ENCODE results near the gene MDK.

MDK gene

GRCh38 chr11:46380340-46381047, 975 bp upstream of the MDK start:
- H2BK5ac ChIP-seq (ENCODE audit: low read depth, low read length, poor library complexity, severe bottlenecking): no peak overlapping the region
- H2BK12ac ChIP-seq (ENCODE audit: low read length in 2 of 2): peak overlapping the region; percentile 35 to 73
- H2BK15ac ChIP-seq (ENCODE audit: low read depth, poor library complexity, severe bottlenecking): peak overlapping the region; percentile 95
- peak overlapping the region; percentile 78 for H4K8ac ChIP-seq (ENCODE audit: low read length)
- H3K27ac ChIP-seq (ENCODE audit: low read length, poor library complexity, severe bottlenecking): no peak overlapping the region
- H3K4ac ChIP-seq (ENCODE audit: low read depth in 1 of 2, low read length in 2 of 2): peak overlapping the region; percentile 94 to 98
- H3K4me1 ChIP-seq (ENCODE audit: control insufficient read depth, insufficient read depth, low read depth, low read length): peaks cover 43% of the 10 kb centered on the region
- peak overlapping the region; percentile 93 to 94 for H3K18ac ChIP-seq (ENCODE audit: low read depth in 1 of 2, low read length in 2 of 2)
- H3K9ac ChIP-seq (ENCODE audit: low read length): peak overlapping the region; percentile 78
- no peaks in the 10 kb centered on the region for H3K9me3 ChIP-seq (ENCODE audit: control insufficient read depth, low read length)
- peak overlapping the region in 1 of 2 experiments; percentile 97 for H3K23ac ChIP-seq (ENCODE audit: low read length in 2 of 2)
- peak overlapping the region; percentile 86 for H4K91ac ChIP-seq (ENCODE audit: low read length)
- H3K36me3 ChIP-seq (ENCODE audit: control insufficient read depth in 1 of 2, insufficient read depth in 2 of 2, low read depth in 1 of 2, low read length in 2 of 2): peaks cover 17 to 35% of the 10 kb centered on the region in 2 experiments
- DNase-seq: peak; percentile 67
- peaks cover 7 to 20% of the 10 kb centered on the region in 2 experiments for H3K27me3 ChIP-seq (ENCODE audit: control insufficient read depth in 1 of 2, insufficient read depth in 1 of 2, low read length in 2 of 2)
- H3K4me2 ChIP-seq (ENCODE audit: low read length, poor library complexity, severe bottlenecking): peak overlapping the region; percentile 93
- peaks cover 1% of the 10 kb centered on the region for H3K79me1 ChIP-seq (replicated peaks; ENCODE audit: low read length, poor library complexity, severe bottlenecking)
- H3K4me3 ChIP-seq (ENCODE audit: insufficient read depth in 1 of 2, low read depth in 1 of 2, low read length in 2 of 2): peak overlapping the region; percentile 57 to 77
- H2BK120ac ChIP-seq (ENCODE audit: low read depth, low read length): peak overlapping the region; percentile 92
- peak overlapping the region; percentile 73 for H2AFZ ChIP-seq (ENCODE audit: low read depth, low read length)
- peak overlapping the region; percentile 53 for H2AK5ac ChIP-seq (ENCODE audit: low read length, severe bottlenecking)
- under 1% methylated on average over 41 of the region's 45 CpGs for WGBS
- peak overlapping the region in 1 of 2 experiments; percentile 88 for H3K14ac ChIP-seq (ENCODE audit: low read length in 2 of 2)

DNA sequence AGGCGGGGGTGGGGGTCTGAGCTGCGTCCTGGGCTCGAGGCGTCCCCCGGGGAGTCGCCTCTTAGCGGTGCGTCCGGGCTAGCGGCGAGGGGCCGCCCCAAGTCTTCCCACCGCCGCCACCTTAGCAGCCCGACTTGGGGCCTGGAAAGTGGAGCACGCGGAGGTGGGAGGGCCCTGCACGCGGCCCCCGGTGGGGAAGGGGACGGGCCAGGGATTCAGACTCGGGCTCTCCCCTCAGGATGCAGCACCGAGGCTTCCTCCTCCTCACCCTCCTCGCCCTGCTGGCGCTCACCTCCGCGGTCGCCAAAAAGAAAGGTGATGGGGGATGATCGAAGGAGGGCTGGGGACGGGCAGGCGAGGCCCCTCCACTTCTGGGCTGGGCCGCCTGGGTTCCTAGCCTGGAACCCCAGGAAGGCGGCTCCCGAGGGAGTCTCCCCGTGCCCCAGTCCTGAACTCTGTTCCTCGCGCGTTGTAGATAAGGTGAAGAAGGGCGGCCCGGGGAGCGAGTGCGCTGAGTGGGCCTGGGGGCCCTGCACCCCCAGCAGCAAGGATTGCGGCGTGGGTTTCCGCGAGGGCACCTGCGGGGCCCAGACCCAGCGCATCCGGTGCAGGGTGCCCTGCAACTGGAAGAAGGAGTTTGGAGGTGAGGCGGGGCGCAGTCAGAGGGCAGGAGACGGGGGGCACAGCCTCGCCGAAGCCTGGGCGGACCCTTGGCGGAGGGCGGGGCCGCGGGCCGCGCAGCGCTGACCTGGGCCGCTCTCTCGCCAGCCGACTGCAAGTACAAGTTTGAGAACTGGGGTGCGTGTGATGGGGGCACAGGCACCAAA, 563 bp downstream of the MDK start:
- peak overlapping the region; percentile 80 for H4K91ac ChIP-seq (ENCODE audit: low read length)
- H3K4me2 ChIP-seq (ENCODE audit: low read length, poor library complexity, severe bottlenecking): peak overlapping the region; percentile 79
- H3K27me3 ChIP-seq (ENCODE audit: control insufficient read depth in 1 of 2, insufficient read depth in 1 of 2, low read length in 2 of 2): peaks cover 11 to 23% of the 10 kb centered on the region in 2 experiments
- DNase-seq: peak; percentile 46
- WGBS: under 1% methylated on average over 47 of the region's 66 CpGs
- H4K8ac ChIP-seq (ENCODE audit: low read length): peak overlapping the region; percentile 82
- H3K4ac ChIP-seq (ENCODE audit: low read depth in 1 of 2, low read length in 2 of 2): peak overlapping the region; percentile 66 to 76
- H3K4me3 ChIP-seq (ENCODE audit: insufficient read depth in 1 of 2, low read depth in 1 of 2, low read length in 2 of 2): peak overlapping the region; percentile 47 to 73
- H2BK120ac ChIP-seq (ENCODE audit: low read depth, low read length): peak overlapping the region; percentile 92
- H3K4me1 ChIP-seq (ENCODE audit: control insufficient read depth, insufficient read depth, low read depth, low read length): peaks cover 45% of the 10 kb centered on the region
- no peaks in the 10 kb centered on the region for H3K9me3 ChIP-seq (ENCODE audit: control insufficient read depth, low read length)
- peak overlapping the region; percentile 54 to 84 for H3K18ac ChIP-seq (ENCODE audit: low read depth in 1 of 2, low read length in 2 of 2)
- peak overlapping the region; percentile 32 for H3K9ac ChIP-seq (ENCODE audit: low read length)
- no peak overlapping the region for H2BK5ac ChIP-seq (ENCODE audit: low read depth, low read length, poor library complexity, severe bottlenecking)
- H3K14ac ChIP-seq (ENCODE audit: low read length in 2 of 2): peak overlapping the region; percentile 28 to 58
- no peak overlapping the region for H2AK5ac ChIP-seq (ENCODE audit: low read length, severe bottlenecking)
- H3K36me3 ChIP-seq (ENCODE audit: control insufficient read depth in 1 of 2, insufficient read depth in 2 of 2, low read depth in 1 of 2, low read length in 2 of 2): peaks cover 9 to 20% of the 10 kb centered on the region in 2 experiments
- H2AFZ ChIP-seq (ENCODE audit: low read depth, low read length): peak overlapping the region; percentile 16
- no peak overlapping the region for H3K27ac ChIP-seq (ENCODE audit: low read length, poor library complexity, severe bottlenecking)
- peaks cover 1% of the 10 kb centered on the region for H3K79me1 ChIP-seq (replicated peaks; ENCODE audit: low read length, poor library complexity, severe bottlenecking)
- peak overlapping the region in 1 of 2 experiments; percentile 90 for H3K23ac ChIP-seq (ENCODE audit: low read length in 2 of 2)
- peak overlapping the region in 1 of 2 experiments; percentile 74 for H2BK12ac ChIP-seq (ENCODE audit: low read length in 2 of 2)
- peak overlapping the region; percentile 26 for H2BK15ac ChIP-seq (ENCODE audit: low read depth, poor library complexity, severe bottlenecking)

DNA sequence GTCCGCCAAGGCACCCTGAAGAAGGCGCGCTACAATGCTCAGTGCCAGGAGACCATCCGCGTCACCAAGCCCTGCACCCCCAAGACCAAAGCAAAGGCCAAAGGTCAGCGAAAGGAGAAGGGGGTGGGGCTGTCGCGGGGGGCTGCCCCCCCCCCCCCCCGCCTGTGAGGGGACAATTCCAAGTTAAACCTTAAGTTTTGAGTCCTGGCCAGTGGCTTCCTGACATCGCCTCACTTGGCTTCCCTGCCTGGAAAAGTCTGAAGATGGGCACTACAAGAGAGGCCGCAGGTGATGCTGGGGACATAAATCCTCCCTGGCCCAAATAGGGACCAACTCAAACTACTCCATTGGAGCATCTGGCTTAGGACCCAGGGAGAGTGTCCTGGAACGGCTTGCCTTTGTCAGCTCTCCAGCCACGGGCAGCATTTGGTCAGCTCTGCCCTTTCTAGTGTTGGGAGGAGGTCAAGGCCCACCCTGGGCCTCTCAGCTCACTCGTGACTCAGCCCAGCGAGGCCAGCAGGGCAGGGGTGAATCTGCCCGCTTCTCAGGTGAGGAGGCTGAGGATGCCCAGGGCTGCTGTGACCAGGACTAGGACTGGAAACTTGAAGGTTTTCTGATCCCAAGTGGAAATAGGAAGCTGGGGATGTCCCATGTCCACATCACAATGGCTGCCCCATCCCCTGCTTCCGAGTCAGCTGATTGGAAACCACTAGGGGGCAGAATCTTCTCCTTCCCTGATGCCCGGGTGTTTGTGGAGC, 1.4 kb downstream of the MDK start:
- peak; percentile 60 for DNase-seq
- Histone ChIP-seq H3K9ac (ENCODE audit: low read length) (no peak overlapping the region), H3K27me3 (ENCODE audit: control insufficient read depth in 1 of 2, insufficient read depth in 1 of 2, low read length in 2 of 2) (peaks cover 19 to 31% of the 10 kb centered on the region in 2 experiments), H3K4ac (ENCODE audit: low read depth in 1 of 2, low read length in 2 of 2) (peak overlapping the region; percentile 30 to 76), H3K18ac (ENCODE audit: low read depth in 1 of 2, low read length in 2 of 2) (peak overlapping the region; percentile 54 to 84), H3K4me2 (ENCODE audit: low read length, poor library complexity, severe bottlenecking) (peak overlapping the region; percentile 79), H4K91ac (ENCODE audit: low read length) (peak overlapping the region; percentile 59), H2AK5ac (ENCODE audit: low read length, severe bottlenecking) (no peak overlapping the region), H4K8ac (ENCODE audit: low read length) (peak overlapping the region; percentile 82), H3K9me3 (ENCODE audit: control insufficient read depth, low read length) (no peaks in the 10 kb centered on the region), H2AFZ (ENCODE audit: low read depth, low read length) (no peak overlapping the region), H3K4me1 (ENCODE audit: control insufficient read depth, insufficient read depth, low read depth, low read length) (peaks cover 46% of the 10 kb centered on the region), H3K79me1 (replicated peaks; ENCODE audit: low read length, poor library complexity, severe bottlenecking) (peaks cover 1% of the 10 kb centered on the region), H3K27ac (ENCODE audit: low read length, poor library complexity, severe bottlenecking) (no peak overlapping the region), H3K14ac (ENCODE audit: low read length in 2 of 2) (peak overlapping the region in 1 of 2 experiments; percentile 58), H2BK120ac (ENCODE audit: low read depth, low read length) (no peak overlapping the region), H2BK5ac (ENCODE audit: low read depth, low read length, poor library complexity, severe bottlenecking) (no peak overlapping the region), H2BK12ac (ENCODE audit: low read length in 2 of 2) (peak overlapping the region in 1 of 2 experiments; percentile 71), H3K23ac (ENCODE audit: low read length in 2 of 2) (peak overlapping the region in 1 of 2 experiments; percentile 35), H3K4me3 (ENCODE audit: insufficient read depth in 1 of 2, low read depth in 1 of 2, low read length in 2 of 2) (peak overlapping the region; percentile 9 to 47), H2BK15ac (ENCODE audit: low read depth, poor library complexity, severe bottlenecking) (no peak overlapping the region), H3K36me3 (ENCODE audit: control insufficient read depth in 1 of 2, insufficient read depth in 2 of 2, low read depth in 1 of 2, low read length in 2 of 2) (peaks cover 9 to 12% of the 10 kb centered on the region in 2 experiments)
- 42% methylated on average over 18 of the region's 18 CpGs for WGBS
